ENCODE measurements around the gene PTPRN2. TPM values are rescaled to one million over a fixed set of nuclear protein-coding genes. Genes with fewer than 3 reads are reported as not detected.

The PTPRN2 gene
- total and polyA plus RNA-seq, 2 of the 13 experiments (the other 11 are each of a cell fraction or from before 2014, with no cell fraction given), result 2.5 to 24.2 TPM

DNA sequence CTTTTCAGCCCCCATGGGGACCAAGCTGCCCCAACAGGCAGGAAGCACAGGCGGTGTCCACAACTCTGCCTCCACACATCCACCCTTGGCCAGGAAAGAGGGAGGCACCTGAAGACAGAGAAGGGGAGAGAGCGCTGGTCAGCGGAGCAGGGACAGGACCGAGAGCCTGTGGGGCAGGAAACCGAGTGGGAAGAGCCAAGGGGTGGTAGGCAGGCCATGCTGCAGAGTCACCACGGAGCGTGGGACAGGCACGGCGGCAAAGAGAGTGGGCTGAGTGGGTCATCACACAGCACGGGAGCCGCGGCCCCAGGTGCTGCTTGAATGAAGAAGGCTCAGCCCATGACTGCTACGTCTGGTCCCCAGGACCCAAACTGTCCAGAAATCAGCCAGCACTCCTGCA lies 109.8 kb downstream of the PTPRN2 start:
- Histone ChIP-seq H3K79me2 (ENCODE audit: insufficient read depth, low read length) (no peaks in the 10 kb centered on the region), H3K4me2 (ENCODE audit: low read depth, low read length) (no peak overlapping the region), H3K9ac (ENCODE audit: insufficient read depth, low read depth, low read length) (no peak overlapping the region), H3K27me3 (ENCODE audit: control insufficient read depth in 1 of 2, insufficient read depth in 2 of 2, low read length in 2 of 2) (no peaks in the 10 kb centered on the region), H3K36me3 (replicated peaks in 1 of 2; ENCODE audit: control insufficient read depth in 1 of 2, insufficient read depth in 2 of 2, low read length in 2 of 2) (no peaks in the 10 kb centered on the region; a peak in 1 of 5 replicates), H3K4me1 (ENCODE audit: insufficient read depth, low read length) (no peaks in the 10 kb centered on the region), H2AFZ (ENCODE audit: low read length) (no peak overlapping the region), H3K27ac (ENCODE audit: extremely low read length, insufficient read depth, low read length) (no peak overlapping the region), H4K20me1 (ENCODE audit: insufficient read depth, low read length) (peaks cover 30% of the 10 kb centered on the region), H3K4me3 (replicated peaks in 1 of 3; ENCODE audit: insufficient read depth in 1 of 3, low read depth in 2 of 3, low read length in 3 of 3) (no peak overlapping the region), H3K9me3 (ENCODE audit: low read length) (no peaks in the 10 kb centered on the region)
- TF ChIP-seq ZNF430 (CRISPR knock-in tag; IDR thresholded peaks at IDR 0.05), result no peak
- no peak for TF ChIP-seq DNMT1 (CRISPR knock-in tag; IDR thresholded peaks at IDR 0.05)
- TF ChIP-seq, protein P1, sequence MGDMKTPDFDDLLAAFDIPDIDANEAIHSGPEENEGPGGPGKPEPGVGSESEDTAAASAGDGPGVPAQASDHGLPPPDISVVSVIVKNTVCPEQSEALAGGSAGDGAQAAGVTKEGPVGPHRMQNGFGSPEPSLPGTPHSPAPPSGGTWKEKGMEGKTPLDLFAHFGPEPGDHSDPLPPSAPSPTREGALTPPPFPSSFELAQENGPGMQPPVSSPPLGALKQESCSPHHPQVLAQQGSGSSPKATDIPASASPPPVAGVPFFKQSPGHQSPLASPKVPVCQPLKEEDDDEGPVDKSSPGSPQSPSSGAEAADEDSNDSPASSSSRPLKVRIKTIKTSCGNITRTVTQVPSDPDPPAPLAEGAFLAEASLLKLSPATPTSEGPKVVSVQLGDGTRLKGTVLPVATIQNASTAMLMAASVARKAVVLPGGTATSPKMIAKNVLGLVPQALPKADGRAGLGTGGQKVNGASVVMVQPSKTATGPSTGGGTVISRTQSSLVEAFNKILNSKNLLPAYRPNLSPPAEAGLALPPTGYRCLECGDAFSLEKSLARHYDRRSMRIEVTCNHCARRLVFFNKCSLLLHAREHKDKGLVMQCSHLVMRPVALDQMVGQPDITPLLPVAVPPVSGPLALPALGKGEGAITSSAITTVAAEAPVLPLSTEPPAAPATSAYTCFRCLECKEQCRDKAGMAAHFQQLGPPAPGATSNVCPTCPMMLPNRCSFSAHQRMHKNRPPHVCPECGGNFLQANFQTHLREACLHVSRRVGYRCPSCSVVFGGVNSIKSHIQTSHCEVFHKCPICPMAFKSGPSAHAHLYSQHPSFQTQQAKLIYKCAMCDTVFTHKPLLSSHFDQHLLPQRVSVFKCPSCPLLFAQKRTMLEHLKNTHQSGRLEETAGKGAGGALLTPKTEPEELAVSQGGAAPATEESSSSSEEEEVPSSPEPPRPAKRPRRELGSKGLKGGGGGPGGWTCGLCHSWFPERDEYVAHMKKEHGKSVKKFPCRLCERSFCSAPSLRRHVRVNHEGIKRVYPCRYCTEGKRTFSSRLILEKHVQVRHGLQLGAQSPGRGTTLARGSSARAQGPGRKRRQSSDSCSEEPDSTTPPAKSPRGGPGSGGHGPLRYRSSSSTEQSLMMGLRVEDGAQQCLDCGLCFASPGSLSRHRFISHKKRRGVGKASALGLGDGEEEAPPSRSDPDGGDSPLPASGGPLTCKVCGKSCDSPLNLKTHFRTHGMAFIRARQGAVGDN (CRISPR knock-in tag; IDR thresholded peaks at IDR 0.05), result 0 out of 2 replicates have a peak, but pooled peaks have one; percentile 9
- TF ChIP-seq, protein P2, sequence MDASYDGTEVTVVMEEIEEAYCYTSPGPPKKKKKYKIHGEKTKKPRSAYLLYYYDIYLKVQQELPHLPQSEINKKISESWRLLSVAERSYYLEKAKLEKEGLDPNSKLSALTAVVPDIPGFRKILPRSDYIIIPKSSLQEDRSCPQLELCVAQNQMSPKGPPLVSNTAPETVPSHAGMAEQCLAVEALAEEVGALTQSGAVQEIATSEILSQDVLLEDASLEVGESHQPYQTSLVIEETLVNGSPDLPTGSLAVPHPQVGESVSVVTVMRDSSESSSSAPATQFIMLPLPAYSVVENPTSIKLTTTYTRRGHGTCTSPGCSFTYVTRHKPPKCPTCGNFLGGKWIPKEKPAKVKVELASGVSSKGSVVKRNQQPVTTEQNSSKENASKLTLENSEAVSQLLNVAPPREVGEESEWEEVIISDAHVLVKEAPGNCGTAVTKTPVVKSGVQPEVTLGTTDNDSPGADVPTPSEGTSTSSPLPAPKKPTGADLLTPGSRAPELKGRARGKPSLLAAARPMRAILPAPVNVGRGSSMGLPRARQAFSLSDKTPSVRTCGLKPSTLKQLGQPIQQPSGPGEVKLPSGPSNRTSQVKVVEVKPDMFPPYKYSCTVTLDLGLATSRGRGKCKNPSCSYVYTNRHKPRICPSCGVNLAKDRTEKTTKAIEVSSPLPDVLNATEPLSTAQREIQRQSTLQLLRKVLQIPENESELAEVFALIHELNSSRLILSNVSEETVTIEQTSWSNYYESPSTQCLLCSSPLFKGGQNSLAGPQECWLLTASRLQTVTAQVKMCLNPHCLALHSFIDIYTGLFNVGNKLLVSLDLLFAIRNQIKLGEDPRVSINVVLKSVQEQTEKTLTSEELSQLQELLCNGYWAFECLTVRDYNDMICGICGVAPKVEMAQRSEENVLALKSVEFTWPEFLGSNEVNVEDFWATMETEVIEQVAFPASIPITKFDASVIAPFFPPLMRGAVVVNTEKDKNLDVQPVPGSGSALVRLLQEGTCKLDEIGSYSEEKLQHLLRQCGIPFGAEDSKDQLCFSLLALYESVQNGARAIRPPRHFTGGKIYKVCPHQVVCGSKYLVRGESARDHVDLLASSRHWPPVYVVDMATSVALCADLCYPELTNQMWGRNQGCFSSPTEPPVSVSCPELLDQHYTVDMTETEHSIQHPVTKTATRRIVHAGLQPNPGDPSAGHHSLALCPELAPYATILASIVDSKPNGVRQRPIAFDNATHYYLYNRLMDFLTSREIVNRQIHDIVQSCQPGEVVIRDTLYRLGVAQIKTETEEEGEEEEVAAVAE (CRISPR knock-in tag; IDR thresholded peaks at IDR 0.05; ENCODE audit: borderline replicate concordance), result no peak
- no peak for TF ChIP-seq ZNF703 (CRISPR knock-in tag; IDR thresholded peaks at IDR 0.05; ENCODE audit: borderline replicate concordance)
- in situ Hi-C loops (cut with HindIII; ENCODE audit: extremely low pct_ligation_motif_present, low pct_unique_long_range_greater_than_20kb), result no loop called here
- POLR2A ChIA-PET, result no interaction called here
- BruUV-seq (replicated peaks), result no TSS peak
- intact Hi-C loops (cut with micrococcal nuclease; ENCODE audit: unreplicated experiment), result no loop called here
- 94% methylated on average over 12 of the region's 13 CpGs for WGBS (ENCODE audit: low lambda C conversion rate)
- ATAC-seq (no peak), DNase-seq (ENCODE audit: low spot score) (no peak), FAIRE-seq (no peak)
- CTCF ChIA-PET (ENCODE audit: low intra/inter-chr PET ratio, low total read pairs), result no interaction called here
